IMR-90 (cell line): ENCODE data around the gene AGAP1.

Experiments
- CEBPB ChIP-seq: IDR thresholded peaks from 2 replicates; pipeline ENCODE4 v1.6.1; 2012; ENCODE audit warnings: low read depth, low read length, improper control_type of control experiment
- CHD1 ChIP-seq: IDR thresholded peaks from 2 replicates; pipeline ENCODE4 v1.6.1; 2012; ENCODE audit warnings: low read depth, low read length, improper control_type of control experiment
- CTCF ChIP-seq: conservative IDR thresholded peaks from 2 replicates; pipeline ENCODE4 v1.5.1; 2012; ENCODE audit warnings: mild to moderate bottlenecking, low read depth, low read length, improper control_type of control experiment
- ELK1 ChIP-seq: fragments of 150-350 bp; IDR thresholded peaks from 2 replicates; pipeline ENCODE4 v1.6.1; 2016; ENCODE audit warnings: low read depth, mild to moderate bottlenecking, low read length, moderate library complexity, borderline replicate concordance
- FOS ChIP-seq: fragments of 150-350 bp; IDR thresholded peaks from 2 replicates; pipeline ENCODE4 v1.6.1; 2016; ENCODE audit warnings: low read depth, low read length
- MAZ ChIP-seq: IDR thresholded peaks from 2 replicates; pipeline ENCODE4 v1.6.1; 2012; ENCODE audit warnings: low read depth, mild to moderate bottlenecking, low read length, improper control_type of control experiment, moderate library complexity, borderline replicate concordance
- MXI1 ChIP-seq: IDR thresholded peaks from 2 replicates; pipeline ENCODE4 v1.6.1; 2012; ENCODE audit warnings: low read depth, mild to moderate bottlenecking, low read length, moderate library complexity, borderline replicate concordance
- NFE2L2 ChIP-seq: fragments of 150-350 bp; IDR thresholded peaks from 2 replicates; pipeline ENCODE4 v1.6.1; 2016; ENCODE audit warnings: low read depth, mild to moderate bottlenecking, low read length
- POLR2A ChIP-seq: IDR thresholded peaks from 2 replicates; pipeline ENCODE4 v1.6.1; 2012; ENCODE audit warnings: mild to moderate bottlenecking, low read depth, low read length
- RAD21 ChIP-seq: IDR thresholded peaks from 2 replicates; pipeline ENCODE4 v1.6.1; 2012; ENCODE audit warnings: low read length, improper control_type of control experiment
- RCOR1 ChIP-seq: IDR thresholded peaks from 2 replicates; pipeline ENCODE4 v1.6.1; 2012; ENCODE audit warnings: mild to moderate bottlenecking, low read length, improper control_type of control experiment; ENCODE audit not compliant: insufficient replicate concordance
- RFX5 ChIP-seq: IDR thresholded peaks from 2 replicates; pipeline ENCODE4 v1.8.0; 2012; ENCODE audit warnings: low read depth, mild to moderate bottlenecking, low read length, moderate library complexity
- SMC3 ChIP-seq: fragments of 150-350 bp; IDR thresholded peaks from 2 replicates; pipeline ENCODE4 v1.6.1; 2016; ENCODE audit warnings: low read depth, mild to moderate bottlenecking, antibody characterized with exemption, low read length, moderate library complexity

GRCh38 chr2:235832941-235833340 is 339.1 kb downstream of the AGAP1 start:
- TF ChIP-seq CTCF (no peak), RCOR1 (no peak), CEBPB (no peak), RFX5 (no peak), SMC3 (no peak), POLR2A (no peak), ELK1 (no peak), FOS (no peak), MAZ (no peak), RAD21 (no peak), MXI1 (no peak), CHD1 (no peak), NFE2L2 (no peak)
